CD4-positive, alpha-beta T cell treated with Interleukin-6 at 100 ng/mL for 8 hours (primary cell): ENCODE results near the gene ABHD10.

ENCODE experiments used
- DNase-seq: peaks from one replicate; pipeline ENCODE4 v3.0.0-alpha.2; 2020; ENCODE audit warnings: mixed read lengths, low spot score

ABHD10 gene

GRCh38 chr3:112001526-112001925, 22.7 kb downstream of the ABHD10 start:
- DNase-seq = no peak

- peak; percentile 6 for DNase-seq
Measured at GRCh38 chr3:112002096-112002971, 23.5 kb downstream of the ABHD10 start.

GRCh38 chr3:112003321-112004080, 24.7 kb downstream of the ABHD10 start:
- DNase-seq = peak; percentile 3

DNA sequence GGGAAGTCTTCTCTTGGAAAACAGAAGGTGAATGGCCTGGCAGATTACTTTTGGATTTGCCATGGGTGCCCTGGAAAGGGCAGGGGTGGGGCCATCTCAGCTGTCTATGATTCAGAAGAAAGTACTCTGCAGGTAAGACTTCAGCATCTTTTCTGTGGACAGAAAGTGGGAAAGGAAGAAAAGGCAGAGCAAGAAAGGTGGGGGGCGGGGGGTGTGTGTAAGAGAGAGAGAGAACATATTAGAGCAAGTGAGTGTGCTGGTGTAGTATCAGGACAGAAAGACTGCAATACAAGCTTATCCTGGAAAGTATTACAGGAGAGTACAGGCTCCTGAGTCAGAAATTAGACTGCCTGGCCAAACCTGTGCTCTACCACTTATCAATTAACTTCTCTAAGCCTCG, 25.4 kb downstream of the ABHD10 start:
- DNase-seq = no peak

DNA sequence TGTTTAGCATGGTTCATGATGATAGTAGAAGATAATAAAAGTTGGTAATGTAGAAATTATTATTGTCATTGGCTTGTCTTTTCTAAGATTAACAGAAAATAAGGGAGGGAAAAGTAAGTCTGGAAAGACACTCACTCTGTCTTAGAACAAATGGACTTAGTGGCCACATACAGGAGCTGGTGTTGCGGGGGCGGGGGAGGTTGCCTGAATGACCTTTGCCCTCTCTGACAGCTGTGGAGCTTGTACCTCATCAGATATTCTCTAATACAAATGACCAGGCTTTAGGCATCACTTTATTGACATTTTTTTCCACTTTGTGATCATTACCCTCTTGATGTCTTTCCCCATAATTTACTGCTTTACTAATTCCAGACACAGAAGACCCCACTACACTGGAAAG, 25.8 kb downstream of the ABHD10 start:
- no peak for DNase-seq

DNA sequence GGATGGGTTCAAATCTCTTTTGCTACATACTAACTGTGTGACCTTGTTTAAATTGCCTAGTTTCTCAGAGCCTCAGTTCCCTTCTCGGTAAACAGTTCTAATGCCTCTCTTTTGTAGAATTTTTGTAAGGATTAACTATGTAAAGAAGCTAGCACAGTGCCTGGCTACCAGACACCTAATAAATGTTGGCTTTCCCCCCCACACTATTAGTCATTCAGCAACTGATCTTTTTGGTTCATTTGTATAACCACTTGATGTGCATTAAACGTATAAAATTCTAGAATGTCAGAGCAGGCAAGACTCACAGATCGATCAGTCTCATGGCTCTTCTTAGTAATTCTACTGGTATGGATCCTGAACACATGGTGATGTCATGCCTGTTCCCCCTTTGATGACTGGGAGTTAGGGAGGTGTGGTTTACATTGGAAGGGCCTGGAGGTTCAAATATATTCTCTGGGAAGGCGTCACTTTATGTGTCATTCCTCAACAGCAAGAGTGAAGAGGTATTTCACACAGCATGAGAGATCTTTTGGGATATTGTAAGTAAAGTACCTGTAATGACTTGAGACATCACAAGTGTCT, 26.4 kb downstream of the ABHD10 start:
- DNase-seq = no peak

- DNase-seq = no peak
Measured at GRCh38 chr3:112007633-112008032, 28.8 kb downstream of the ABHD10 start.

- no peak for DNase-seq
Measured at GRCh38 chr3:112009670-112010069, 30.8 kb downstream of the ABHD10 start.

GRCh38 chr3:112010636-112011035, 31.8 kb downstream of the ABHD10 start:
- no peak for DNase-seq

- DNase-seq = no peak
Measured at GRCh38 chr3:112011376-112011940, 32.6 kb downstream of the ABHD10 start.

GRCh38 chr3:112012205-112012992, 33.6 kb downstream of the ABHD10 start:
- DNase-seq = no peak

DNA sequence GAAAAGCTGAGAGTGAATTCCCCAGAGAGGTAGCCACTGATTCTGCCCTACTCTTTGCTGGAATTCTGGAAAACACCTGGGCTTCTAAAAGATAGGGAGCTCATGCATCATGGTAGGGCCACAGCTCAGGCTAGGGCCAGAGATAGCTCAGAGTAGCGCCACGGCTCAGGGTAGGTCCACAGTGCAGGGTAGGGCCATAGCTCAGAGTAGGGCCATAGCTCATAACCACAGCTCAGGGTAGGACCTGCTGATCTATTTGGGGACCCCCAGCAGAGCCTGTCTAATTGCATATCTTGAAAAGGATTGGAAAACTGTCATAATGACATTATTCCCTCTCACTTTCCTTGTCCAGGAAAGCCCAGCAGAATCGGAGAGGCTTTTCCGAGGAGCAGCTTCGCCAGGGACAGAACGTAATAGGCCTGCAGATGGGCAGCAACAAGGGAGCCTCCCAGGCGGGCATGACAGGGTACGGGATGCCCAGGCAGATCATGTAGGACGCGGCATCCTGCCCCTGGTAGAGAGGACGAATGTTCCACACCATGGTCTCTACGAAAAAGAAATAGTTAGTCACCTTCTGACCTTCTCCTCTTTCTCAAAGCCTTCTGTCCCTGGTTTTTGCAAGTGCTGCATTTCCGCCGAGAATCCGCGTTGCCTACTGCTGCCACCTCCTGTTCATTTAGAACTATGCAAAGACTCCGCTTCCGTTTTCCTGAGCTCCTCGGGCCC, 34.4 kb downstream of the ABHD10 start:
- peak; percentile 56 for DNase-seq

- DNase-seq = no peak
Measured at GRCh38 chr3:112013784-112014143, 34.9 kb downstream of the ABHD10 start.

DNA sequence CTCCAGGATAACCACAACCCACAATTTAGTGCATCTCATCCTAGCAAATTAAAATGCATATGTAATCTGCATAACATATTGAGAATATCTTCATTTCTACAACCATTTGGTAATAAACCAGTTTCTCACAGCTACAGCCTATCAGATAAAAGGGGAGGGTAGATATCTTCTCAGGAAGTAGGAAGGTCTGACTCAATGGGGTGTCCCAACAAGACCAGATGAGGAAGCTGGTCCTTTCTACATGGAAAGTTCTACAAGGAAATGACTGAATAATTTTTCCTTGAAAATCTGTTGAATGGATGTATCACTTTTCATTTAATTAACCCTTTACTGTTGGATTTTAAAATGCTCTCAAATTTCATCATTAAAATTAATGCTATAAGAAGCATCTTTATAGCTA, 38.3 kb downstream of the ABHD10 start:
- no peak for DNase-seq

DNA sequence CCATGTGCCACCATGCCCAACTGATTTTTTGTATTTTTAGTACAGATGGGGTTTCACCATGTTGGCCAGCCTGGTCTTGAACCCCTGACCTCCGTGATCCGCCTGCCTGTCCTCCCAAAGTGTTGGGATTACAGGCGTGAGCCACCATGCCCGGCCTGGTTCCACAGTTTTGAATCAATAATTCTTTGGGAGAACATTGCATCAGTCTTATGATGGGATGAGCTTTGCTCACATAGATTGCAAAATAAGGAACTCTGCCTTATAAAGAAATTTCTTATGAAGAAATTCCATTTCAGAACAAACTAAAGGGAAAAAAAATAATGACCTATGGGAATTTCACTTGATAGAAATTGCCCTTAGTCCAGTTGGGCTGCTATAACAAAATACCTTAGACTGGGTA, 39.9 kb downstream of the ABHD10 start:
- DNase-seq = no peak

DNA sequence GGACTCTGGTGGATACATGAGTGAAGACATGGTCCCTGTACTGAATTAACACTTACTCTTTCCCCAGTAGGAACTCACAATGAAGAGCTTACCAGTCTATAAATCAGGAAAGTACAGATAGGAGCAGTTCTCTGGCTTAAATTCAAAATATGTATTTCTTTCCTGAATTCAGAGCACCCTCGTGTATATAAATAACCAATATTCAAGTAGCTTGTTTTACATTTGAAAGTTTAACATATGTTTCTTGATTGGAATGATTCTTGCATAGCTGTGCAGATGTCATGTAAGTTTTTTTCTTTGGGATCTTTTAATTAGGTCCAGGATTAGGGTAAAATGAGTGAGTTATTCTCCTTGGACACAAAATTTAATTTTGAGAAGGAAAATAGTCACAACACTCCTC, 40.9 kb downstream of the ABHD10 start:
- DNase-seq = no peak

GRCh38 chr3:112020674-112021085, 41.9 kb downstream of the ABHD10 start:
- DNase-seq = no peak

DNA sequence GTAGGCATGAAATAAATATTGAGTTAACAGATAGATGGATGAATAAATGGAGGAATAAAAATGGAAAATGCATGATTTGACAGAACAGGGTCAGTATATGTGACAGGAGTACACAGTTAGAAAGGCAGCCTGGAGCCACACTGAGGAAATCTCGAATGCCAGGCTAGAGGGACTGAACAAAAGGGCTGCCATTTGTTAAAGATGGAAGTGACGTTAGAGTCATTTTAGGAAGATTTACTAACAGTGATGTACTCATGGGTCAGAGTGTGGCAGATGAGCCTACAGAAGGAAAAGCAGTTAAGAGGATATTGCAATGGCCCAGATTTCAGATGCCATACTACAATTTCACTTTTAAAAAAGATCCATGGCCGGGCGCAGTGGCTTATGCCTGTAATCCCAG, 48.3 kb downstream of the ABHD10 start:
- no peak for DNase-seq

- DNase-seq = no peak
Measured at GRCh38 chr3:112027826-112028225, 49.0 kb downstream of the ABHD10 start.

DNA sequence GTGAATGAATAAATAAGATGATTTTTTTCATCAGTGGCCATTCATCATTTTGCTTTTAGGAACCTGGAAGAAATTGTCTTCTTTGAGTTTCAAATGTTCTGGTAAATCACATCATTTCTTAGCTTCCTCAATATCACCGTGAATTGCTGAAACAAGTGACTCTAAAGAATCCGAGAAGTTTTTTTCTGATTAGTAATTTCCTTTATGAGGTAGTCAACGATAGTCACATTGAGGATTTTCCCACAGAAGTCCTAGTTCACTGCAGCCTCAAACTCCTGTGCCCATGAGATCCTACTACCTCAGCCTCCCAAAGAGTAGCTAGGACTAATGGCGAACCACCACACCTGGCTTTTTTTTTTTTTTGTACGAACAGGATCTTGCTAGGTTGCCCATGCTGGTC, 52.1 kb downstream of the ABHD10 start:
- DNase-seq = no peak

DNA sequence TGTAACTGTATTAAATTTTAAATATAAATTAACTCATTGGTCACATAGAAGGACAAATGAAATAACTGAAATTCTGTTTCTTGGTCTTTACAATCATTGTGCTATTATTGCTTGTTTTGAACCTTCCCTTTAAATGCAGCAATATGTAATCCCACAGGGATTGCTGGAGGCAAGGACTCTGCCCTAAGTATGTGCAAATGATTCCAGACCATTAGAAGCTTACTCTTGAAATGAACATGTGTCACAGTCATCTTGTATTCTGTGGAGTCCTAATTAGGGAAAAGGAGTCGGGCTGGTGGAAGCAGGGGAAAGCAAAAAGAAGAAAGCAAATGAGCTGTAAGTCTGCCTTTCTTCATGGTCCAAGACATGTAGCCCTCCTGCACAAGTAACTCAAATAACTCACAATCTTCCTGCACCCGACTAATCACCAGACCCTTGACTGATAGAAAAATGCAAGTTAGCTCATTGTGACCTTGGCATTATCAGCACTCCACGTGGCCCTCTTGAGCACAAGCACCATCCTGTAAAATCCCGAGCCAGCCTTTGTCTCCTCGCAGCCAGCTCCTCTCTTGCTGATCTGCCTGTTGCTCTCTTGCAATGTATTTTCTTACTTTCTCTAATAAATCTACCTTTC, 53.4 kb downstream of the ABHD10 start:
- no peak for DNase-seq
